B cell (primary cell): Measurements from ENCODE around the gene SUGP1. TPM values are rescaled to one million over a fixed set of nuclear protein-coding genes. Genes with fewer than 3 reads are reported as not detected.

Source experiments
- ATAC-seq: fragments of 200-7000 bp; cut with Tn5 transposase; one replicate; pipeline ENCODE4 v1.10.0; 2021; ENCODE audit warnings: low read depth, mild to moderate bottlenecking, moderate number of reproducible peaks, moderate library complexity
- CTCF ChIA-PET: fragments of 350-600 bp; sonication (Branson Sonifier 250); formaldehyde crosslinking; loops from one replicate; lab custom pipeline; 2021; ENCODE audit warnings: antibody characterized with exemption, inconsistent platforms; lab: Charles Lee
- POLR2A ChIA-PET: fragments of 350-600 bp; sonication (Branson Sonifier 250); formaldehyde crosslinking; loops from one replicate; lab custom pipeline; 2021; ENCODE audit warnings: antibody characterized with exemption; lab: Charles Lee
- DNase-seq: peaks from one replicate; pipeline ENCODE4 v3.0.0; 2013
- H2AFZ ChIP-seq: 2 replicates; pipeline ENCODE4 v1.6.1; 2012; ENCODE audit warnings: mild to moderate bottlenecking, low read depth, low read length; ENCODE audit not compliant: insufficient read depth, poor library complexity, severe bottlenecking
- H3K27ac ChIP-seq, 2 donors: 1 replicate in 1 of 2; 2 replicates in 1 of 2; pipeline ENCODE4 v1.5.1; 2012 to 2013; ENCODE audit warnings: low read length in 2 of 2, mild to moderate bottlenecking in 2 of 2, moderate library complexity in 1 of 2
- H3K27me3 ChIP-seq, 4 experiments: fragments of 200-600 bp in 1 of 4; sonication (generic) in 1 of 4; replicated peaks in 1 of 4; 1 replicate in 2 of 4; 2 replicates in 2 of 4; pipeline versions ENCODE4 v1.6.1 to v1.7.0; 2013 to 2016; ENCODE audit warnings: low read length in 3 of 4, mild to moderate bottlenecking in 2 of 4, mixed read lengths in 1 of 4, moderate library complexity in 1 of 4; ENCODE audit not compliant: insufficient read depth in 4 of 4, control insufficient read depth in 3 of 4; ENCODE audit errors: control extremely low read depth in 1 of 4
- H3K36me3 ChIP-seq, 2 experiments: replicated peaks in 1 of 2; 1 replicate in 1 of 2; 2 replicates in 1 of 2; pipeline versions ENCODE4 v1.6.1 to v1.7.1; 2013; ENCODE audit warnings: low read length in 1 of 2; ENCODE audit not compliant: insufficient read depth in 2 of 2, control insufficient read depth in 1 of 2; ENCODE audit errors: control extremely low read depth in 1 of 2, extremely low read depth in 1 of 2
- H3K4me1 ChIP-seq, 2 donors: fragments of 200-600 bp in 1 of 2; sonication (generic) in 1 of 2; 1 replicate in 1 of 2; 2 replicates in 1 of 2; pipeline versions ENCODE4 v1.5.1 to v1.6.1; 2013 to 2017; ENCODE audit warnings: low read length in 2 of 2; ENCODE audit not compliant: control insufficient read depth in 2 of 2, insufficient read depth in 2 of 2
- H3K4me2 ChIP-seq: replicated peaks from 2 replicates; pipeline ENCODE3; 2012; ENCODE audit warnings: mild to moderate bottlenecking, low read depth, low read length; ENCODE audit not compliant: poor library complexity, severe bottlenecking
- H3K4me3 ChIP-seq, 5 experiments: fragments of 200-600 bp in 1 of 5; sonication (generic) in 1 of 5; 1 replicate in 3 of 5; 2 replicates in 2 of 5; pipeline versions ENCODE4 v1.5.1 to v1.7.0; 2011 to 2016; ENCODE audit warnings: low read length in 4 of 5, mild to moderate bottlenecking in 4 of 5, low read depth in 2 of 5, control low read depth in 1 of 5, moderate library complexity in 1 of 5; ENCODE audit not compliant: insufficient read depth in 1 of 5; ENCODE audit errors: control extremely low read depth in 1 of 5, extremely low read depth in 1 of 5
- H3K79me2 ChIP-seq: fragments of 200-600 bp; sonication (generic); one replicate; pipeline ENCODE4 v1.6.0; 2016; ENCODE audit warnings: low read length; ENCODE audit not compliant: control insufficient read depth, insufficient read depth
- H3K9ac ChIP-seq: fragments of 200-600 bp; sonication (generic); 2 replicates; pipeline ENCODE4 v1.6.1; 2017; ENCODE audit warnings: mild to moderate bottlenecking, low read length, moderate library complexity
- H3K9me3 ChIP-seq, 3 donors: one replicate each; pipeline versions ENCODE4 v1.6.1 to v1.7.1; 2013; ENCODE audit warnings: low read length in 2 of 3; ENCODE audit not compliant: control insufficient read depth in 2 of 3, insufficient read depth in 1 of 3; ENCODE audit errors: control extremely low read depth in 1 of 3
- H4K20me1 ChIP-seq: 2 replicates; pipeline ENCODE4 v1.6.0; 2012; ENCODE audit warnings: mild to moderate bottlenecking, low read length; ENCODE audit not compliant: insufficient read depth, control insufficient read depth, poor library complexity, severe bottlenecking
- H3K27ac Mint-ChIP-seq: one replicate; pipeline ENCODE4 v1.8.0; 2021; ENCODE audit warnings: mixed read lengths
- H3K27me3 Mint-ChIP-seq: one replicate; pipeline ENCODE4 v1.8.0; 2021; ENCODE audit warnings: mixed read lengths
- H3K4me1 Mint-ChIP-seq: one replicate; pipeline ENCODE4 v1.8.0; 2021; ENCODE audit warnings: mixed read lengths
- H3K4me3 Mint-ChIP-seq: one replicate; pipeline ENCODE4 v1.8.0; 2021; ENCODE audit warnings: mixed read lengths
- H3K9me3 Mint-ChIP-seq: one replicate; pipeline ENCODE4 v1.8.0; 2022; ENCODE audit warnings: mixed read lengths; ENCODE audit not compliant: insufficient read depth
- CTCF ChIP-seq: fragments of 200-600 bp; IDR thresholded peaks from one replicate; pipeline ENCODE4 v1.8.0; 2022; ENCODE audit warnings: antibody characterized with exemption, mild to moderate bottlenecking
- EZH2 ChIP-seq: IDR thresholded peaks from 2 replicates; pipeline ENCODE4 v1.6.1; 2012; ENCODE audit warnings: borderline replicate concordance, low read depth, mild to moderate bottlenecking, moderate library complexity, low read length; ENCODE audit not compliant: insufficient read depth, poor library complexity, severe bottlenecking
- WGBS: methylation state at CpG from one replicate; pipeline ENCODE4 v1.1.5; 2013; ENCODE audit warnings: missing lambda C conversion rate; ENCODE audit not compliant: insufficient coverage; 5-methylcytosine and 5-hydroxymethylcytosine counted together
- intact Hi-C: fragments of 100-400 bp; cut with micrococcal nuclease; formaldehyde crosslinking; loops from one replicate; pipeline ENCODE4 v1.10.0; 2022
- polyA plus RNA-seq: library from polyadenylated mRNA; depleted of rRNA; stranded (reverse); fragments of >200 nt; gene quantifications from 2 replicates; pipeline ENCODE4 v1.2.3, GENCODE V29; 2012
- total RNA-seq, 2 donors: library from RNA; stranded (reverse); fragments of 120-200 nt in 1 of 2; gene quantifications; 1 replicate in 1 of 2; 2 replicates in 1 of 2; pipeline versions ENCODE4 v1.2.3 to v1.2.4, GENCODE V29; 2013 to 2022

The SUGP1 gene
- total and polyA plus RNA-seq, 2 donors (not counting 1 experiment from before 2014, with no cell fraction given) = 61.3 to 86.9 TPM

- H4K20me1 ChIP-seq = no peaks in the 10 kb centered on the region
- no peak overlapping the region for H3K9ac ChIP-seq
- no peak for TF ChIP-seq CTCF
- TF ChIP-seq EZH2 = no peak
- intact Hi-C loops = no loop called here
- H3K4me3 Mint-ChIP-seq = no peak overlapping the region
- H3K4me1 Mint-ChIP-seq = peaks cover 22% of the 10 kb centered on the region
- ATAC-seq (no peak), DNase-seq (no peak)
- no peak overlapping the region for H2AFZ ChIP-seq
- no peaks in the 10 kb centered on the region for H3K27me3 Mint-ChIP-seq
- H3K36me3 ChIP-seq = peaks cover 4 to 35% of the 10 kb centered on the region in 2 experiments
- no peak overlapping the region for H3K27ac ChIP-seq
- H3K4me1 ChIP-seq = peaks cover 9 to 13% of the 10 kb centered on the region in 2 donors
- H3K27ac Mint-ChIP-seq = no peak overlapping the region
- WGBS = no CpG with 5 or more reads among the region's 1 CpG
- H3K9me3 ChIP-seq = no peaks in the 10 kb centered on the region
- POLR2A ChIA-PET = no interaction called here
- no peak overlapping the region for H3K4me2 ChIP-seq
- H3K79me2 ChIP-seq = peaks cover 80% of the 10 kb centered on the region
- CTCF ChIA-PET = no interaction called here
- no peaks in the 10 kb centered on the region for H3K9me3 Mint-ChIP-seq
- no peaks in the 10 kb centered on the region for H3K27me3 ChIP-seq
- H3K4me3 ChIP-seq = no peak overlapping the region
These were observed 4.2 kb downstream of the SUGP1 start for GRCh38 chr19:19316082-19316481.

GRCh38 chr19:19315444-19315843 is 4.9 kb downstream of the SUGP1 start:
- WGBS = 91% methylated on average over 1 of the region's 2 CpGs
- no peak overlapping the region for H3K27ac Mint-ChIP-seq
- CTCF ChIA-PET = interaction anchor here (0.6 kb wide), 1 partner anchor 64 kb away, joined by 4 read pairs; no protein-coding TSS in a partner anchor
- Histone ChIP-seq H3K79me2 (peaks cover 82% of the 10 kb centered on the region), H3K9ac (no peak overlapping the region), H3K4me2 (no peak overlapping the region), H3K27me3 (no peaks in the 10 kb centered on the region), H3K4me3 (no peak overlapping the region), H3K9me3 (no peaks in the 10 kb centered on the region), H3K4me1 (peaks cover 9 to 13% of the 10 kb centered on the region in 2 donors), H2AFZ (no peak overlapping the region), H3K27ac (no peak overlapping the region), H4K20me1 (no peaks in the 10 kb centered on the region), H3K36me3 (peaks cover 4 to 41% of the 10 kb centered on the region in 2 experiments)
- H3K9me3 Mint-ChIP-seq = no peaks in the 10 kb centered on the region
- POLR2A ChIA-PET = no interaction called here
- intact Hi-C loops = no loop called here
- DNase-seq (no peak), ATAC-seq (no peak)
- H3K4me1 Mint-ChIP-seq = peaks cover 20% of the 10 kb centered on the region
- H3K4me3 Mint-ChIP-seq = no peak overlapping the region
- TF ChIP-seq EZH2 = no peak
- TF ChIP-seq CTCF = no peak
- no peaks in the 10 kb centered on the region for H3K27me3 Mint-ChIP-seq
